OCI-LY3 (cell line): Measurements from ENCODE around the gene PHC1.

Experiments
- CTCF ChIP-seq: fragments of 200-600, 300-600 bp; sonication (generic); IDR thresholded peaks from 2 replicates; pipeline ENCODE4 v1.5.1; 2014; ENCODE audit warnings: antibody characterized with exemption, low read length, low read depth
- EZH2phosphoT487 ChIP-seq: fragments of 200-600 bp; shearing (Covaris generic); IDR thresholded peaks from 2 replicates; pipeline ENCODE4 v1.6.1; 2018; ENCODE audit warnings: antibody characterized with exemption, mixed run types, low read depth

GRCh38 chr12:8876887-8877286, 37.4 kb upstream of the PHC1 start:
- TF ChIP-seq CTCF (no peak), EZH2phosphoT487 (no peak)
